ENCODE data around the gene SLC49A3. TPM values are rescaled to one million over a fixed set of nuclear protein-coding genes. Genes with fewer than 3 reads are reported as not detected.

SLC49A3 gene
- total and polyA plus RNA-seq, 2 experiments from 2014 or later: 5.2 to 12.5 TPM

DNA sequence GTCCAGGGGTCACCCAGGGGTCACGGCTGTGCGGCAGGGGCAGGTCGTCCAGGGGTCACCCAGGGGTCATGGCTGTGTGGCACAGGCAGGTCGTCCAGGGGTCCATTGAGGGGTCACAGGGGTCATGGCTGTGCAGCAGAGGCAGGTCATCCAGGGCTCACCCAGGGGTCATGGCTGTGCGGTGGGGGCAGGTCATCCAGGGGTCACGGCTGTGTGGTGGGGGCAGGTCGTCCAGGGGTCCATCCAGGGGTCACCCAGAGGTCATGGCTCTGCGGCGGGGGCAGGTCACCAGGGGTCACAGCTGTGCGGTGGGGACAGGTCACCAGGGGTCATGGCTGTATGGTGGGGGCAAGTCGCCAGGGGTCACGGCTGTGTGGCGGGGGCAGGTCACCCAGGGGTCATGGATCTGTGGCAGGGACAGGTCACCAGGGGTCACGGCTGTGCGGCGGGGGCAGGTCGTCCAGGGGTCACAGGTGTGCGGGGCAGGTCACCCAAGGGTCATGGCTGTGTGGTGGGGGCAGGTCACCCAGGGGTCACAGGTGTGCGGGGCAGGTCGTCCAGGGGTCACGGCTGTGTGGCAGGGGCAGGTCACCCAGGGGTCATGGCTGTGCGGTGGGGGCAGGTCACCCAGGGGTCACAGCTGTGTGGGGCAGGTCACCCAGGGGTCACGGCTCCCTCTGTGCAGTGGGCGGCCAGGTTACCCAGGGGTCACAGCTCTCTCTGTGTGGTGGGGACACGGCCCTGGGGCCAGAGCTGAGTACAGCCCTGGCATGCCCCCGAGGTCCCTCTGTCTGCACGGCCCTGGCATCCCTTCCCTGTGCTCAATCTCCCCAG, 30.9 kb downstream of the SLC49A3 start:
- Histone ChIP-seq H3K9me3 (ENCODE audit: low read depth) (no peaks in the 10 kb centered on the region), H3K9ac (no peak overlapping the region), H3K79me2 (ENCODE audit: insufficient read depth) (no peaks in the 10 kb centered on the region), H3F3A (ENCODE audit: insufficient read depth) (no peaks in the 10 kb centered on the region), H3K9me2 (ENCODE audit: insufficient read depth) (no peaks in the 10 kb centered on the region), H3K4me3 (no peak overlapping the region), H3K27me3 (replicated peaks; ENCODE audit: insufficient read depth) (no peaks in the 10 kb centered on the region), H3K4me2 (ENCODE audit: unreplicated experiment) (no peak overlapping the region), H2AFZ (no peak overlapping the region), H4K20me1 (ENCODE audit: insufficient read depth) (no peaks in the 10 kb centered on the region), H3K4me1 (ENCODE audit: insufficient read depth) (no peaks in the 10 kb centered on the region), H3K27ac (no peak overlapping the region), H3K36me3 (ENCODE audit: low read depth) (no peaks in the 10 kb centered on the region)
- in situ Hi-C loops (cut with MboI): no loop called here
- TF ChIP-seq EZH2 (IDR thresholded peaks at IDR 0.05; ENCODE audit: insufficient read depth, poor library complexity, severe bottlenecking) (no peak), EZH2phosphoT487 (IDR thresholded peaks at IDR 0.05; ENCODE audit: insufficient read depth, low read depth) (no peak)
- DNase-seq: no peak
- 44 to 53% methylated on average over 7 to 23 of the region's 27 CpGs for WGBS, 2 experiments (ENCODE audit: low coverage in 1 of 2, low lambda C conversion rate in 2 of 2, missing lambda C conversion rate in 2 of 2)

DNA sequence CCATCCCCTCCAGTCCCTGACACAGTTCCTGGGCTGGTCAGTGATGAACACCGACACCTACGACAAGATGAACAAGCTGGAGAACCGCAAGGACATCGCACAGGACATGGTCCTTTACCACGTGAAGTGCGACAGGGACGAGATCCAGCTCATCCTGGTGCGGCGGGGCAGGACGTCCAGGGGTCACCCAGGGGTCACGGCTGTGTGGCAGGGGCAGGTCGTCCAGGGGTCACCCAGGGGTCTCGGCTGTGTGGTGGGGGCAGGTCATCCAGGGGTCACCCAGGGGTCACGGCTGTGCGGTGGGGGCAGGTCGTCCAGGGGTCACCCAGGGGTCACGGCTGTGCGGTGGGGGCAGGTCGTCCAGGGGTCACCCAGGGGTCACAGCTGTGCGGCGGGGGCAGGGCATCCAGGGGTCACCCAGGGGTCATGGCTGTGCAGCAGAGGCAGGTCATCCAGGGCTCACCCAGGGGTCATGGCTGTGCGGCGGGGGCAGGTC, 31.6 kb downstream of the SLC49A3 start:
- H3K4me3 ChIP-seq: no peak overlapping the region
- H3K9me2 ChIP-seq (ENCODE audit: insufficient read depth): no peaks in the 10 kb centered on the region
- in situ Hi-C loops (cut with MboI): no loop called here
- no peak overlapping the region for H3K27ac ChIP-seq
- H3K4me1 ChIP-seq (ENCODE audit: insufficient read depth): no peaks in the 10 kb centered on the region
- no peaks in the 10 kb centered on the region for H3K9me3 ChIP-seq (ENCODE audit: low read depth)
- no peaks in the 10 kb centered on the region for H3F3A ChIP-seq (ENCODE audit: insufficient read depth)
- TF ChIP-seq EZH2 (IDR thresholded peaks at IDR 0.05; ENCODE audit: insufficient read depth, poor library complexity, severe bottlenecking): no peak
- TF ChIP-seq EZH2phosphoT487 (IDR thresholded peaks at IDR 0.05; ENCODE audit: insufficient read depth, low read depth): no peak
- H3K27me3 ChIP-seq (replicated peaks; ENCODE audit: insufficient read depth): no peaks in the 10 kb centered on the region
- 55% methylated on average over 12 to 23 of the region's 23 CpGs for WGBS, 2 experiments (ENCODE audit: low coverage in 1 of 2, low lambda C conversion rate in 2 of 2, missing lambda C conversion rate in 2 of 2)
- no peak overlapping the region for H3K9ac ChIP-seq
- no peak overlapping the region for H2AFZ ChIP-seq
- no peaks in the 10 kb centered on the region for H3K36me3 ChIP-seq (ENCODE audit: low read depth)
- H3K4me2 ChIP-seq (ENCODE audit: unreplicated experiment): no peak overlapping the region
- DNase-seq: peak; percentile 39
- H3K79me2 ChIP-seq (ENCODE audit: insufficient read depth): no peaks in the 10 kb centered on the region
- H4K20me1 ChIP-seq (ENCODE audit: insufficient read depth): no peaks in the 10 kb centered on the region

- Histone ChIP-seq H3K9ac (no peak overlapping the region), H3K9me3 (ENCODE audit: low read depth) (no peaks in the 10 kb centered on the region), H3K9me2 (ENCODE audit: insufficient read depth) (no peaks in the 10 kb centered on the region), H3K36me3 (ENCODE audit: low read depth) (no peaks in the 10 kb centered on the region), H3K4me3 (no peak overlapping the region), H3F3A (ENCODE audit: insufficient read depth) (no peaks in the 10 kb centered on the region), H3K79me2 (ENCODE audit: insufficient read depth) (no peaks in the 10 kb centered on the region), H3K4me1 (ENCODE audit: insufficient read depth) (no peaks in the 10 kb centered on the region), H3K4me2 (ENCODE audit: unreplicated experiment) (no peak overlapping the region), H4K20me1 (ENCODE audit: insufficient read depth) (no peaks in the 10 kb centered on the region), H3K27me3 (replicated peaks; ENCODE audit: insufficient read depth) (no peaks in the 10 kb centered on the region), H3K27ac (no peak overlapping the region), H2AFZ (no peak overlapping the region)
- WGBS, 2 experiments (ENCODE audit: low coverage in 1 of 2, low lambda C conversion rate in 2 of 2, missing lambda C conversion rate in 2 of 2): 70 to 71% methylated on average over 36 to 58 of the region's 58 CpGs
- in situ Hi-C loops (cut with MboI): no loop called here
- peak; percentile 30 for DNase-seq
- TF ChIP-seq EZH2phosphoT487 (IDR thresholded peaks at IDR 0.05; ENCODE audit: insufficient read depth, low read depth) (no peak), EZH2 (IDR thresholded peaks at IDR 0.05; ENCODE audit: insufficient read depth, poor library complexity, severe bottlenecking) (no peak)
Observed at GRCh38 chr4:656436-657337, 32.3 kb downstream of the SLC49A3 start.

DNA sequence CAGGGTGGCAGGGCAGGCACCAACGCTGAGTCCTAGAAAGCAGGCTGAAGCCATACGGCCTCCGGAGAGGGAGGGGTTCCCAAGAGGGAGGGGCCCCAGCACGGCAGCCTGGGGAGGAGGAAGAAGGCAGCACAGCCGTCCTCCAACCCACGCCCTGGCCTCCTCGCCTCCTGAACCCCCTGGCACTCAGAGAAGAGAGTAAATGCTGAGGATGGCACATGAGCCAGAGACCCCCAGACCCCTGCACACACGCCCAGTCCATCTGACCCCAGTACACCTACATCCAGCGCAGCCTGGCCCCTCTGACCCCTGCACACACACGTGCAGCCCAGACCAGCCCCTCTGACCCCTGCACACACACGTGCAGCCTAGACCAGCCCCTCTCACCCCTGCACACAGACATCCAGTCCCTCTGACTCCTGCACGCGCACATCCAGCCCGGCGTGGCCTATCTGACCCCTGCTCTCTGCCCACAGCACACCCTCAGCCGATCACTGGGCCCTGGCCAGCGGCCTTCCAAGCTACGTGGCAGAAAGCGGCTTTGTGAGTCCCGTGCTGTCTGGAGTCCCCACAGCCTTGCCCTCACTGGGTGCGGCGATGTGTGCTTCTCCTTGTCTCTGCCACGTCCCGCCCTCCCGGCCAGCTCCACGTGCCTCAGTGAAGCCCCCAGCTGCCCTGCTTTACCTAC, 33.3 kb downstream of the SLC49A3 start:
- Histone ChIP-seq H3K9ac (no peak overlapping the region), H3K79me2 (ENCODE audit: insufficient read depth) (no peaks in the 10 kb centered on the region), H2AFZ (no peak overlapping the region), H3K9me2 (ENCODE audit: insufficient read depth) (no peaks in the 10 kb centered on the region), H4K20me1 (ENCODE audit: insufficient read depth) (no peaks in the 10 kb centered on the region), H3K4me1 (ENCODE audit: insufficient read depth) (no peaks in the 10 kb centered on the region), H3K9me3 (ENCODE audit: low read depth) (no peaks in the 10 kb centered on the region), H3K4me3 (no peak overlapping the region), H3F3A (ENCODE audit: insufficient read depth) (no peaks in the 10 kb centered on the region), H3K27me3 (replicated peaks; ENCODE audit: insufficient read depth) (no peaks in the 10 kb centered on the region), H3K4me2 (ENCODE audit: unreplicated experiment) (no peak overlapping the region), H3K27ac (no peak overlapping the region), H3K36me3 (ENCODE audit: low read depth) (no peaks in the 10 kb centered on the region)
- TF ChIP-seq EZH2 (IDR thresholded peaks at IDR 0.05; ENCODE audit: insufficient read depth, poor library complexity, severe bottlenecking): no peak
- TF ChIP-seq EZH2phosphoT487 (IDR thresholded peaks at IDR 0.05; ENCODE audit: insufficient read depth, low read depth): no peak
- DNase-seq: no peak
- 29 to 31% methylated on average over 26 of the region's 26 CpGs for whole genome bisulfite sequencing, 2 experiments (ENCODE audit: low coverage in 1 of 2, low lambda C conversion rate in 2 of 2, missing lambda C conversion rate in 2 of 2)
- in situ Hi-C loops (cut with MboI): no loop called here
